NB4 (cell line): Measurements from ENCODE around the gene EPHB1.

Source experiments
- DNase-seq: peaks from one replicate; pipeline ENCODE4 v3.0.0; 2010; ENCODE audit warnings: low read depth
- H3K4me3 ChIP-seq: one replicate; pipeline ENCODE4 v1.5.1; 2011; ENCODE audit warnings: mild to moderate bottlenecking, low read depth, low read length, moderate library complexity
- MYC ChIP-seq: IDR thresholded peaks from 2 replicates; pipeline ENCODE4 v1.6.1; 2011; ENCODE audit warnings: low read depth, low read length
- POLR2A ChIP-seq: IDR thresholded peaks from 2 replicates; pipeline ENCODE4 v1.6.1; 2011; ENCODE audit warnings: mild to moderate bottlenecking; ENCODE audit not compliant: insufficient read length; ENCODE audit errors: extremely low read depth
- TF ChIP-seq, protein P1 (sequence below): IDR thresholded peaks from 2 replicates; pipeline ENCODE4 v1.6.1; 2011; ENCODE audit warnings: low read depth, low read length
- TF ChIP-seq, protein P2 (sequence below): IDR thresholded peaks from one replicate; pipeline ENCODE4 v1.5.1; 2012; ENCODE audit warnings: low read depth, low read length

Gene EPHB1

DNA sequence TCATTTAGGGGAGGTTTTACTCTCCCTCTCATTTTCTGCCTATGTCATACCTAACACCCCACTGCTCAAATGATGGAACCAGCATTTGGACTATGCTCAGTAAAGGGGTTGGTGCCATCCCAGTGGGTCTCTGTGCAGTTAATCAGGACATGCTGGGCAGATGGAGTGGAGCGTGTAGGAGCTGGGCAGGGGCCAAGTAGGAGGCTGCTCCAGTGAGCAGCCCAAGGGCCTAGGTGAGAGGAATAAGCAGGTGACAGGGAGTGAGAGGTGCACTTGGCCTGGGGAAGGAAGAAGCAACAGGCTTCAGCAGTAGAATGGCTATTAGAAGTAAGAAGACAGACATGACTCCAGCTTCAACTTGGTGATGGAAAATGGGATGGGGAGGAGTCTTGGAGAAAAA lies 72.2 kb downstream of the EPHB1 start:
- TF ChIP-seq, protein P1, sequence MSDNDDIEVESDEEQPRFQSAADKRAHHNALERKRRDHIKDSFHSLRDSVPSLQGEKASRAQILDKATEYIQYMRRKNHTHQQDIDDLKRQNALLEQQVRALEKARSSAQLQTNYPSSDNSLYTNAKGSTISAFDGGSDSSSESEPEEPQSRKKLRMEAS: no peak
- TF ChIP-seq MYC: no peak
- TF ChIP-seq, protein P2, sequence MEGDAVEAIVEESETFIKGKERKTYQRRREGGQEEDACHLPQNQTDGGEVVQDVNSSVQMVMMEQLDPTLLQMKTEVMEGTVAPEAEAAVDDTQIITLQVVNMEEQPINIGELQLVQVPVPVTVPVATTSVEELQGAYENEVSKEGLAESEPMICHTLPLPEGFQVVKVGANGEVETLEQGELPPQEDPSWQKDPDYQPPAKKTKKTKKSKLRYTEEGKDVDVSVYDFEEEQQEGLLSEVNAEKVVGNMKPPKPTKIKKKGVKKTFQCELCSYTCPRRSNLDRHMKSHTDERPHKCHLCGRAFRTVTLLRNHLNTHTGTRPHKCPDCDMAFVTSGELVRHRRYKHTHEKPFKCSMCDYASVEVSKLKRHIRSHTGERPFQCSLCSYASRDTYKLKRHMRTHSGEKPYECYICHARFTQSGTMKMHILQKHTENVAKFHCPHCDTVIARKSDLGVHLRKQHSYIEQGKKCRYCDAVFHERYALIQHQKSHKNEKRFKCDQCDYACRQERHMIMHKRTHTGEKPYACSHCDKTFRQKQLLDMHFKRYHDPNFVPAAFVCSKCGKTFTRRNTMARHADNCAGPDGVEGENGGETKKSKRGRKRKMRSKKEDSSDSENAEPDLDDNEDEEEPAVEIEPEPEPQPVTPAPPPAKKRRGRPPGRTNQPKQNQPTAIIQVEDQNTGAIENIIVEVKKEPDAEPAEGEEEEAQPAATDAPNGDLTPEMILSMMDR: no peak
- no peak for TF ChIP-seq POLR2A
- no peak overlapping the region for H3K4me3 ChIP-seq
- DNase-seq: no peak

DNA sequence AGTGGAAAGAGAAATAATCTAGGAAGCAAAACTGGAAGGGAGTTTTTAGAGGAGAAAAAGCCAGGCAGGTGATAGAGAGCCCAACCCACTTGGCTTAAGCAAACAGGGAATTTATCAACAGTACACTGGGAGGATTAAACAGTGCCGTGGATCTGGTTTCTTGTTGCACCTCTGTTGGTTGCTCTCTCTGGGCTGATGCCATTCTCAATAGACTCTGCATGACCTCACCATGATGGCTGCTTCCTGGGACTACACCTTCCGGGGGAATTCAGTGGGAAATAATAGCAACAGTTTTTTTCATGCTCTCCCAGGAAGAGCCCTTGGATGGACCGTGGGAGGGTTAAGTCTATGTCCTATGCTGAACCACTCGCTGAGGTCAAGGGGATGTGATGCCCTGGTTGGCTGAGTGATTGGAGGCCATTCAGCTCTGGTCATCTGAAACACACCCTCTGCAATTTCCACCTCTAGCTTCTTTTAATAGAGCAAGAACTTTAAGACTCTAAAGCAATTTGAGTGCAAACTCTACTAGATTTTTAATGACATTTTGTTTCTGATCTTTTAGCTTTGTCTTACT lies 74.2 kb downstream of the EPHB1 start:
- TF ChIP-seq, protein P2: no peak
- TF ChIP-seq MYC (no peak), POLR2A (no peak)
- no peak overlapping the region for H3K4me3 ChIP-seq
- no peak for DNase-seq

DNA sequence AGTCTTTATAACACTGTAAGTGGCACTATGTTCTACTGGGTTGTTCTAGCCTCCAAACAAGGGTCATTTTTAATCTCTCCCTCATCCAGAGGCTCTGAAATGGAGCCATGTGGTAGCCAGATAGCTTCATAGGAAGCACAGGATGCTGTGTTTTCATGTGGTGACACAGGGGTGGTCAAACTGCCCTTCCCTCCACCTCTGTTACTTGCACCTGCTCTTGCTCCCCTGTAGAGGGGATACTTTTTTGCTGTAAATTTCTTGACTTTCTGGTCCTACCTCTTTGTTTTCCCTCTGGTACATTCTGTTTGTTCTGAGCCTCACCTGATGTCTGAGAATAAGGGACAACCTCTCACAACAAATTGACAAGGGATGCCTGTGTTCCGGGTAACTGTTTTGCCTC lies 76.8 kb downstream of the EPHB1 start:
- no peak overlapping the region for H3K4me3 ChIP-seq
- TF ChIP-seq, protein P1: no peak
- TF ChIP-seq, protein P2: no peak
- TF ChIP-seq POLR2A: no peak
- TF ChIP-seq MYC: no peak
- DNase-seq: no peak

DNA sequence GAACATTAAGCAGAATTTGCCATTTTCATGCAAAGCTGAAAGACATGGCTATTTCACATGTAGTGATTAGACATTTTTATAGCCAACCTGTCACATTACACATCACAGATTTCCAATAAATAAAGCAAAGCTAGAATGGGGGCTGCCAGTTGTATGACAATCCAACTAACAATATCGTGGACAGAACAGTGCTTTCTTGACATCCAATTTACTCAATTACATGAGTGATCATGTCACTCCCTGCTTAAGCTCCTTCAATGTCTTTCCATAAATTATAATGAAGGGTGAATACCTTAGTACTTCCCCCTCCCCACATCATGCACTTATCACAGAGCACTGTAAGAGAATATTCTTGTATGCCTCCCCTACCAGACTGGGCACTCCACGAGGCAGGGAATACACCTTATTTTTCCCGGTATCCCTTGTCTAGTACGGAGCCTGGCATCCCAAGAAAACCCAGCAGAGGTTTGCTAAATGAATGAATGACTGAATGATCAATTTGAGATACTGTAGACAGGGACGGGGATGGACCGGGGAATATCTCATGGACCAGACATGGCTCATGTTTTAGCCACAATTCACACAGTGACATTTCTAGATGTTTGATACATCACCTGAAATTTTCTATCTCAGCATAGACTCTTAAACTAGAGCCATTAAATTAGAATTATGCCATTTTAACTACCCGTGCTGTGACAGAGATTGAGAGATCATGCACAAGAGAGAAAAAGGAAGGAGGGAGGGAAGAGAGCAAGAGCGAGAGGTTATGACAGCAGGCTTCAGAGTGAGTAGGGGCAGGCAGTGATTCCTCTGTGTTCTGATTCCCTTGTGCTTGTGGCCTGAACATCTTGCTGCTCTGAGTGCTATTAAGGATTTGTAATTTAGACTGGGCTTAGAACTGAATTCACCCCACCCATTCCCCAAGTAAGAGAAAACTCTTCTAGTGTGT lies 77.7 kb downstream of the EPHB1 start:
- TF ChIP-seq, protein P1: no peak
- TF ChIP-seq MYC (no peak), POLR2A (no peak)
- TF ChIP-seq, protein P2: no peak
- no peak overlapping the region for H3K4me3 ChIP-seq
- no peak for DNase-seq

DNA sequence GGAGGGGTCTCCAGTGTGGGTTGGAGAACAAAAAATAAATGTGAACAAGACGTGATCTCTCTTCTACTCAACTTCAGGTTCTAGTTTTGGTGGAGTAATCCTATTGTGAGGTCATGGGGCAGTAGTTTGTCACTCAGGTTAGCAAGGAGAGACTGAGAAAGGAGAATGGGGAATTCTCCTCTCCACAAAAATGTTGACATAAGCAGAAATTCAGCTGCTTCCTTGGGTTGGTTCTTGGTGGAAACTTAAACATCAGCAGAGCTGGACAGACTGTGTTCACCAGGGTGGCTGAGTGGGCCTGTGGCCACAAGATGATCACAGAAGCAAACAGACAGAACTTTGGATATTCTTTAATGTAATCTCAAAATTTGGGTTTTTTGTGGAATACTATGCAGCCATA lies 78.7 kb downstream of the EPHB1 start:
- DNase-seq: no peak
- no peak overlapping the region for H3K4me3 ChIP-seq
- TF ChIP-seq, protein P2: no peak
- TF ChIP-seq MYC: no peak
